HEK293T (cell line): Measurements from ENCODE around the gene VAV3.

Experiments
- BHLHE40 ChIP-seq: fragments of 450-650 bp; IDR thresholded peaks from 2 replicates; pipeline ENCODE4 v1.6.1; 2016; ENCODE audit warnings: mild to moderate bottlenecking, moderate library complexity, borderline replicate concordance
- CTBP1 ChIP-seq: fragments of 450-650 bp; IDR thresholded peaks from 2 replicates; pipeline ENCODE4 v1.6.1; 2016; ENCODE audit warnings: borderline replicate concordance
- ELF4 ChIP-seq: fragments of 450-650 bp; IDR thresholded peaks from 2 replicates; pipeline ENCODE4 v1.6.1; 2017; ENCODE audit warnings: antibody characterized with exemption
- FOXA1 ChIP-seq: fragments of 450-650 bp; IDR thresholded peaks from 2 replicates; pipeline ENCODE4 v1.6.1; 2016; ENCODE audit warnings: mild to moderate bottlenecking
- FOXK2 ChIP-seq: fragments of 450-650 bp; IDR thresholded peaks from 2 replicates; pipeline ENCODE4 v1.6.1; 2016; ENCODE audit warnings: mild to moderate bottlenecking
- FOXM1 ChIP-seq: fragments of 450-650 bp; IDR thresholded peaks from 2 replicates; pipeline ENCODE4 v1.6.1; 2017; ENCODE audit warnings: mild to moderate bottlenecking, borderline replicate concordance
- HDGF ChIP-seq: fragments of 450-650 bp; IDR thresholded peaks from 2 replicates; pipeline ENCODE4 v1.6.1; 2017; ENCODE audit warnings: antibody characterized with exemption, borderline replicate concordance
- L3MBTL2 ChIP-seq: fragments of 450-650 bp; conservative IDR thresholded peaks from 2 replicates; pipeline ENCODE4 v1.6.1; 2016; ENCODE audit warnings: mild to moderate bottlenecking
- LEF1 ChIP-seq: fragments of 450-650 bp; IDR thresholded peaks from 2 replicates; pipeline ENCODE4 v1.6.1; 2017; ENCODE audit warnings: mild to moderate bottlenecking, borderline replicate concordance
- NFRKB ChIP-seq: fragments of 450-650 bp; IDR thresholded peaks from 2 replicates; pipeline ENCODE4 v1.6.1; 2016; ENCODE audit warnings: mild to moderate bottlenecking, moderate library complexity
- SP1 ChIP-seq: fragments of 450-650 bp; IDR thresholded peaks from 2 replicates; pipeline ENCODE4 v1.6.1; 2017
- TARDBP ChIP-seq: fragments of 450-650 bp; IDR thresholded peaks from 2 replicates; pipeline ENCODE4 v1.6.1; 2016
- ZNF384 ChIP-seq: fragments of 450-650 bp; IDR thresholded peaks from 2 replicates; pipeline ENCODE4 v1.6.1; 2016

GRCh38 chr1:107673006-107673405, 292.0 kb downstream of the VAV3 start:
- TF ChIP-seq FOXA1 (no peak), TARDBP (no peak), ELF4 (no peak), BHLHE40 (no peak), FOXM1 (no peak), CTBP1 (no peak), FOXK2 (no peak), L3MBTL2 (no peak), HDGF (no peak), SP1 (no peak), ZNF384 (no peak), NFRKB (no peak), LEF1 (no peak)
